MM.1S (cell line): ENCODE measurements around the gene CDK8.

ENCODE experiments used
- EZH2 ChIP-seq: fragments of 300-600 bp; sonication (generic); optimal IDR thresholded peaks from 2 replicates; pipeline ENCODE3; 2017; ENCODE audit warnings: low read depth, mild to moderate bottlenecking, antibody characterized with exemption, low read length, mixed read lengths
- EZH2phosphoT487 ChIP-seq: fragments of 300-600 bp; sonication (generic); IDR thresholded peaks from 2 replicates; pipeline ENCODE4 v1.6.1; 2018; ENCODE audit warnings: antibody characterized with exemption, low read length
- TF ChIP-seq, protein P1 (sequence below): fragments of 300-600 bp; sonication (generic); IDR thresholded peaks from 2 replicates; pipeline ENCODE4 v1.5.1; 2016; ENCODE audit warnings: antibody characterized with exemption, low read length, mixed read lengths

DNA sequence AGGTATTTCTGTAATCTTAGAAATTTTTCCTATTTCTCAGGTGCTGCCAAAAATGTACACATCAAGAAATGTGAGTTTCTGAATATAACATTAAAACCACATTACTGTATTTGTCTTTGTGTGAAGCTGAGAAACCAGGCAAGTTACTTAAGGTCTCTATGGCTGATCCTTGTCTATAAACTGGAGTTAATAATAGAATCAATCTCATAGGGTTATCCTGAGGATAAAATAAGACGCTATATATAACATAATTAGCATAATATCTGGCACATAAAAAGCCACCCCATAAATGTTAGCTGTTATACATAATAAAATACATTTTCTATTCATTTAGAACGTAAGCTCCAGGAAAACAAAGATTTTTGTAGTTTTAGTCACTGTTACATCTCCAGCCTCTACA, 37.9 kb upstream of the CDK8 start:
- TF ChIP-seq, protein P1, sequence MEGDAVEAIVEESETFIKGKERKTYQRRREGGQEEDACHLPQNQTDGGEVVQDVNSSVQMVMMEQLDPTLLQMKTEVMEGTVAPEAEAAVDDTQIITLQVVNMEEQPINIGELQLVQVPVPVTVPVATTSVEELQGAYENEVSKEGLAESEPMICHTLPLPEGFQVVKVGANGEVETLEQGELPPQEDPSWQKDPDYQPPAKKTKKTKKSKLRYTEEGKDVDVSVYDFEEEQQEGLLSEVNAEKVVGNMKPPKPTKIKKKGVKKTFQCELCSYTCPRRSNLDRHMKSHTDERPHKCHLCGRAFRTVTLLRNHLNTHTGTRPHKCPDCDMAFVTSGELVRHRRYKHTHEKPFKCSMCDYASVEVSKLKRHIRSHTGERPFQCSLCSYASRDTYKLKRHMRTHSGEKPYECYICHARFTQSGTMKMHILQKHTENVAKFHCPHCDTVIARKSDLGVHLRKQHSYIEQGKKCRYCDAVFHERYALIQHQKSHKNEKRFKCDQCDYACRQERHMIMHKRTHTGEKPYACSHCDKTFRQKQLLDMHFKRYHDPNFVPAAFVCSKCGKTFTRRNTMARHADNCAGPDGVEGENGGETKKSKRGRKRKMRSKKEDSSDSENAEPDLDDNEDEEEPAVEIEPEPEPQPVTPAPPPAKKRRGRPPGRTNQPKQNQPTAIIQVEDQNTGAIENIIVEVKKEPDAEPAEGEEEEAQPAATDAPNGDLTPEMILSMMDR: no peak
- TF ChIP-seq EZH2 (no peak), EZH2phosphoT487 (no peak)
